Measurements from ENCODE around the gene PGAP2.

Gene PGAP2

GRCh38 chr11:3834664-3835461 is 26.5 kb downstream of the PGAP2 start:
- DNase-seq, result no peak

DNA sequence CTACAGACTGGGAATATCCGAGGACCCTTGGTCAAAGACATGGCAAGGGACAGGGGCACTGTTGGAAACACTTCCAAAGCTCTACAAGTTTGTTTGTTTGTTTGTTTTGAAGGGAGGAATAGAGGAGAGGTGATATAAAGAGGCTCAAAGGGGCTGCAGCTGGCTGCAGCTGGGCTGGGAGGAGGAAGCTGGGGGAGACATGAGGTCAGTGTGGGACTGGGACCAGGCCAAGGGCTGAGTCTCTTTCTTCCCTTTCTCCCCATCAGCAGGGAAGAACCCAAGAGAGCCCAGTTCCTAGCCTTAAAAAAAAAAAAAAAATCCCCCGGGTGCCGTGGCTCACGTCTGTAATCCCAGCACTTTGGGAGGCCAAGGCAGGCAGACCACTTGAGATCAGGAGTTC is 27.4 kb downstream of the PGAP2 start:
- no peak for DNase-seq

GRCh38 chr11:3836903-3837302 is 28.5 kb downstream of the PGAP2 start:
- DNase-seq, result peak; percentile 7

DNA sequence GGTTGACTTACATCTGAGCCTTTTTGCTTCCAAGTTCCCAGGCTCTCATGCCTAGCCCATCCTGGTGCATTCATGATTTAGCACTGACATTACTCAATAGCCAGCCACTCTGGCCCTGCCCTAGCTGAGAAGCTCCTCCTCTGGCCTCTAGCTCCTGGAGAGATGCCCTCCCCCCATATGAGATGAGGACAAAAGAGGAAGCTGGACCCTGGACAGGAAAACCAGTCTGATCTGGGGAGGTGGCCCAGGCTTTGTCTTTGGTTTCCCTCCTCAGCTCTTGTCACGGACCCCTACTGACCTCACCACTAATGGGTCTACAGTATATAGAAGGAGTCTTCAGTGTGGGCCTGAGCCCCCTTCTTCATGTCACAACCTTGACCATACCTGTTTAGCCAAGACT is 29.4 kb downstream of the PGAP2 start:
- peak; percentile 22 for DNase-seq

- DNase-seq, result no peak
These were observed 30.1 kb downstream of the PGAP2 start for GRCh38 chr11:3838504-3838903.

DNA sequence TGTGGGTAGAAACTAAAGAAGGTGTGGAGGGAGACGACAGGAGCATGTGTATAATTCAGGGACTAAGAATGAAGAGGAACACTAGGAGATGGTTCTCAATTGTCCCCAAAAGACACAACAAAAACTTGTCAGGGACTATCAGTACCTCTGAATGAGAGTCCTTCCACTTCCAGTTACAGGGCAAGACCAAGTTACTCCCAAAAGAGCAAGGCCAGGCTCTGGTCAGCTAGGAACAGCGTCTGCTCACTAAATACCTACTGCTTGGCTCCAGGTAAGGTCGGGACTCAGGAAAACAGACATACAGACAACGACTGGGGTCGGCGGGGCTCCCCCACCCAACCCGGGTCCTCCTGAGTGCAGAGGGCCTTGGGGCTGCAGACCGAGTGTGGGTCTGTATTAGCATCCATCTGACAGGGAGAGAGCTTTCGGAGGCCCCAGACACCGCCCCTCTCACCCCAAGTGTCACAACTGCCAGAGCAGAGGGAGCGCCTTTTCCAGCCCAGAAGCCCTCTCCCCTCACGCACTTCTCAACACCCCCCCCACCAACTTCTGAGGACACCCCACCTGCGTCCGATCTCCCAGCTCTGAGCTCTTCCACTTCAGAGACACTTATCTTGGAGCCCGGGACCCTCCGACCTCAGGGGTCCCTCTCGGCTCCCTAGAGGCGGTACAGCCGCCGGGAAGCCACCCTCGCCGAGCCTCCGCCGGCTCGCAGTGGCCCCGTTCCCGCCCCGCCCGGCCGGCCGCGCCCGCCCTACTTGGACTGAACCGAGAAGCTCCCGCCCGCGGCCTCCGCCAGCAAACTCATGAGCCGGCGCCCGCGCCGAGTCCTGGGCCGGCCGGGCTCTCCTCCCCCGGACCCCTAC is 31.9 kb downstream of the PGAP2 start:
- no peak for DNase-seq

DNA sequence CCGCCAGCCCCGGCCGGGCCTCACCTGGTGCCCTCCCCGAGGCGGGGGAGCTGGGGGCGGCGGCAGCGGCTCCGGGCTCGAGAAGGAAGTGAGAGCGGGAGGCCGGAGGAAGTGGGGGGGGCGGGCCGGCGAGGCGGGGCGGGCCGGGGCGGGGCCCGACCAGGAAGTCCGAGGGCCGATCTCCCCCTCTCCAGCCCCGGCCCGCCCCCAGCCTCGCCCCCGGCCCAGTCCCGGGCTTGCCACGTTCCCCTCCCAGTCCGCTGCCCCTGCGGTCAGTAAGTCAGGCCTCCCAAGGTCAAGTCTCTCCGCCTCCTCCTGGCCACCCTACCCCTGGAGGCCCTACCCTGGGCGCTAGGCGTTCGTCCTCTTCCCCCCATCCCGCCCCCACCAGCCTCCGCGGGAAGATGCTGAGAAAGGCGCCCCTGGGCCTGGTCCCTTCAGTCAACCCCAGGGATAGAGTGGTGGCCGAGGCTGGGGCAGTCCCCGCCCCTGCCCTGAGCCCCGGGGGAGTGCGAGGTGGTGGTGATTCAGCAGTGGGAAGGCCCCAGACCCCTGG is 32.6 kb downstream of the PGAP2 start, which contains the start of gene RHOG:
Gene RHOG, minus strand, starts transcription at position 90 of the 556 bp plus-strand sequence. CDS start 12,821 bp downstream, outside the sequence.
- DNase-seq, result peak; percentile 95

DNA sequence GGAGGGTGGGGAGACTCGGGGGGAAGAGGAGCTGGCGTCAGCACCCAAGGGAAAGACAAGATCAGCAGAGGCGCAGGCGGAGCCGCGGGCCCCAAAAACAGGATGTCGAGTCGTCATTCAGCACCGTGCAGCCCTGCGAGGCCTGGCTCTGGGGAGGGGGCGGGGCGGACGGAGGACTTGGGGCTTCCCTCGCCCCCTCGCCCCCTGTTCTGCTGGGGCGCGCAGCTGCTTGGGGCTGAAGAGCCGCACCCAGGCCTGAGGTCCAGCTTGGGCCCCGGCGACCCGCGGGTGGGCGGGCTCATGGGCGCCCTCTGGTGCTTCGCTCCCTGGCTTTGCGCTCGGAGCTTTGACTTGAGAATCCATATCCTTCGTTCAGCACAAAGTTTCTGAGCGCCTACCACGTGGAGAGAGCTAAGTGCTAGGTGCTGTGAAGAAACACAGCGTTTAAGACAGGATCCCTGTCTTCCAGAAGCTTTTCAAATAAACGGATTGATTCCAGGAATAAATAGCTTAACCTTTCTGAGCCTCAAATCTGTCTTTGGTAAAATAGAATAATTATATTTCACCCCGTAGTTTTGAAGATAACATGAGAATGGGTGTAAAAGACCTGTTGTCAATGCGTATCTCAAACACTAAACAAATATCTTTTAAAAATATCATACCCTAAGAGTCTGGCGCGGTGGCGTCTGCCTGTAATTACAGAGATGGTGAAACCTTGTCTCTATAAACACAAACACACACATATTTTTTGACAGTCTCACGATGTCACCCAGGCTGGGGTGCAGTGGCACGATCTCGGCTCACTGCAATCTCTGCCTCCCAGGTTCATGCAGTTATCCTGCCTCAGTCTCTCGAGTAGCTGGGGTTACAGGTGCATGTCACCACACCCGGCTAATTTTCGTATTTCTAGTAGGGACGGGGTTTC is 33.3 kb downstream of the PGAP2 start:
- peak; percentile 76 for DNase-seq

GRCh38 chr11:3843326-3843725 is 35.0 kb downstream of the PGAP2 start:
- no peak for DNase-seq

GRCh38 chr11:3845246-3845645 is 36.9 kb downstream of the PGAP2 start:
- DNase-seq, result no peak

DNA sequence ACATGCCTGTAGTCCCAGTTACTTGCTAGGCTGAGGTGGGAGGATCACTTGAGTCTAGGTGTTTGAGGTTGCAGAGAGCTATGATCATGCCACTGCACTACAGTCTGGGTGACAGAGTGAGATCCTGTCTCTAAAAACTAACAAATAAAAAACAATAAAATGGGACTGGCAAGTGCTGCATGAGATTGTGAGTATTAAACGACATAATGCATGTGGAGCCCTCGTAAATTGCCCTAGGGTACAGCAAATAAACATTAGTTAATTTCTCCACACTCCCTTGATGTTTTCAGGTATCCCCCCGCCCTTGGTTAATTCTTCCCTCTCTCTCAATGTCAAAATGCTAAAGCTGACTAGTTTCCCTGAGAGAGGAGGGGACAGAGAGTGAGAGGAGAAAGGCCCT is 37.3 kb downstream of the PGAP2 start:
- no peak for DNase-seq

DNA sequence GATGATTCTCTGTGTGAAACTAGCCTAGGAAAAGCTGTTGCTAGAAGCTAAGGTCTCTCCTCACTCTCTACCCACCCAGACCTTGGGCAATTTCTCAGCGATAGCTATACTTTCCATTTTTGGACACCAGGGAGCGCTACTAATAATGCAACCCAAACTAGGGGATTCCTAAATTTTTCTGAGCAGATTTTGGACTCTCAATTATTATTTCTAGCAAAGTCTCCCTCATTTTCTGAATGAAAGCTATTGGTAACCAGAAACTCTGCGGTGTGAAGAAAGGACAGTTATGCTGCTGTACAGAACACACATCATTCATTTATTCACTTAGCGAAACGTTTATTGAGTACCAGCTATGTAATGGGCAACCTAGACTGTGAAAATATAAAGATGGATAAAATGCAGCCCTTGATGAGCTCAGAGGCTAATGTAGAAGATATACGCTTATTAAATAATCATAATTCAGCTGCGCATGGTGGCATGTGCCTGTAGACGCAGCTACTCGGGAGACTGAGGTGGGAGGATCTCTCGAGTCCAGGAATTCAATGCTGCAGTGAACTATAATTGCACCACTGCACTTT is 41.0 kb downstream of the PGAP2 start:
- DNase-seq, result no peak

GRCh38 chr11:3853545-3853842 is 45.1 kb downstream of the PGAP2 start:
- no peak for DNase-seq

DNA sequence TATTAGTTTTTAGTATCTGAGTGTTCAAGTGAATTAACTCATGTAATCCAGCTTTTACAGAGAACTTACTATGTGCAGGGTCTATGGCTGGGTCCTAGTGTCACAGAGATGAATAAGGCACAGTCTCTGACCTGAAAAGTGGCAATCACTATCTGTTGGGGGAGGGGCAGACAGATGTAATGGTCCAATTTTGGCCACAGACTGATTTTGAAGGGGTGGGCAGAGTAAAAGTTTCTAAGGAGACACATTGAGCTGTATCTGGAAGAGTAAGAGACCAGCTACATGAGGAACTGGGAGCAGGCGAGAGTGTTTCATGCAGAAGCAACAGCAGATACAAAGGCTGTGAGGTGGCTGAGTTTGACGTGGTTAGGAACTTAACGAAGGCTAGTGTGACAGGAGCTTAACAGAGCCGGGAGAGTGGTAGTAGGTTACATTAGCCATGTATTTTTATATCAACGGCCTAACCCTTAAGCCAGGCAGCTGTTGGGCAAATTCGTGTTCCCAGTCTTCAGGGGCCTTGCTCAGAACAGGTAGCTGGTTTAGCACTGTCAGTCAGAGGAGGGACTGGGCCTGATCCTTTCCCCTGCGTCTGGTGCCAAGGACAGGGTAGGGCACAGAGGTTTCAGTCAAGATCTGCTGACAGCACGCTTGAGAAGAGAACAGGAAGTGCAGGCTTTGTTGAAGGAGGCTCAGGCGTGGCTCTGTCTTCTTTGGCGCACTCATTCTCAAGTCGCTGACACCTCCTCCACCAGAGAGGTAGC is 45.7 kb downstream of the PGAP2 start:
- no peak for DNase-seq

DNA sequence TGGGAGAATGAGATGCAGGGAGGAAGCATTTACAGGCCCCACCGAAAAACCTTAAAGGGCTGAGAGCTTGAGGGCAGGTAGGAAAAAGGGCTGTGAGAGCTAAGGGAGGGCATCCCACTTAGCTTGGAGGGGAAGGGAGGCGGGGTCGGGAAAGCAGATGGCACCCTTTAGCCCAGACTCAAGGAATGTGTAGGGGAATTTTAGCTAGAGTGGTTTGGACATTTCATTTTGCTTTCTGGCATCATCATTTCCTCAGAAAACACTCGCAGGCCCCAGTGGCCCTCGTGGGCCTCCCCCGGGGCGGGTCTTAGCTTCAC is 46.3 kb downstream of the PGAP2 start:
- DNase-seq, result no peak

- peak; percentile 95 for DNase-seq
These were observed 46.8 kb downstream of the PGAP2 start, which contains the start of gene STIM1 for GRCh38 chr11:3854977-3855807. Gene STIM1 (plus strand): TSS chr11:3855664. CDS start chr11:3856271, 607 bp downstream.

DNA sequence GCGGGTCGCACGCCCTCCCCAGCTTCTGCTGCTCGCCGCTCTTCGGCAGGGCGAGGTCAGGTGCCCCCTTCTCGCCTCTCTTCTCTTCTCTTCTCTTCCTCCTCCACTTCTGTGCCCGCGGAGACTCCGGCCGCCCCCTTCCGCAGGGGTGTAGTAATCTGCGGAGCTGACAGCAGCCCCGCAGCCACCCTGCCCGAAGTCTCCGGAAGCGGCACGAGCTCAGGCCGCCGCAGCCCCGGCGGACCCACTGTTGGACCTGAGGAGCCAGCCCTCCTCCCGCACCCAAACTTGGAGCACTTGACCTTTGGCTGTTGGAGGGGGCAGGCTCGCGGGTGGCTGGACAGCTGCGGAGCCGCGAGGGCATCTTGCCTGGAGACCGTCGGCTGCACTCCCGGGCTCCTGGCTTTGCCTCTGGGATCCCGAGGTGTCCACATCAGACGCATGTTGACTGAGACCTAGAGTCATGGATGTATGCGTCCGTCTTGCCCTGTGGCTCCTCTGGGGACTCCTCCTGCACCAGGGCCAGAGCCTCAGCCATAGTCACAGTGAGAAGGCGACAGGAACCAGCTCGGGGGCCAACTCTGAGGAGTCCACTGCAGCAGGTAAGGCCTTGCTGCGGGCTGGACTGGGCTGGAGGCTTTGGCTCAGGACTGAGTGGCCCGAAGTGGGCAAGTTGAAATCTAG is 47.6 kb downstream of the PGAP2 start:
- DNase-seq, result peak; percentile 54

- DNase-seq, result no peak
These were observed 48.6 kb downstream of the PGAP2 start for GRCh38 chr11:3856856-3857553.

DNA sequence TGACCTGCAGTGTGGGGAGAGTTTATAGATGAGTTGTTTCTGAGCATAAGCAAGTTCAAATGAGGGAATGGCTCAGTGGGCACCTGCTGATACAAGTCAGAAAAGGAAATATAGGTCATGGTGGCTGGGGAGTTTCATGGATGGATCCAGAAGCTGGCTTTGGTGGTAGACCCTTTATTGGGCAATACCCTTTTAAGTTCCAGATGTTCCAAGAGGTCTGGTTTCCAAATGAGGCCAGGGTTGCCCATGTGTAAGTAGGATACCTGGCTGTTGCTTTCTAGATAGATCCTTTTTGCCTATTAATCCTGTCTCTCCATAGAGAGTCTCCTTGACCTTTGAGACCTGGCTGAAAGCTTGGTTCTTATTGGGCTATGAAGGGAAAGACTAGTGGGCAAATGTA is 49.3 kb downstream of the PGAP2 start:
- no peak for DNase-seq
